Smooth muscle cell (in vitro differentiated cells): Measurements from ENCODE around the gene FRRS1. TPM values are rescaled to one million over a fixed set of nuclear protein-coding genes. Genes with fewer than 3 reads are reported as not detected.

Experiments
- DNase-seq: peaks from one replicate; lab custom pipeline; 2025; ENCODE audit not compliant: unreplicated experiment; lab: John Stamatoyannopoulos, UW
- H2AFZ ChIP-seq: fragments of 200-600 bp; sonication (generic); 2 replicates; pipeline ENCODE4 v1.6.0; 2016; ENCODE audit warnings: antibody characterized with exemption, low read depth, mild to moderate bottlenecking
- H3F3A ChIP-seq: fragments of 200-600 bp; sonication (generic); 2 replicates; pipeline ENCODE4 v1.6.0; 2017; ENCODE audit warnings: antibody characterized with exemption, low read depth
- H3K27ac ChIP-seq: fragments of 200-600 bp; sonication (generic); 2 replicates; pipeline ENCODE4 v1.5.1; 2016; ENCODE audit warnings: low read depth, mild to moderate bottlenecking
- H3K27me3 ChIP-seq: fragments of 200-600 bp; sonication (generic); 2 replicates; pipeline ENCODE4 v1.6.1; 2016; ENCODE audit warnings: low read depth, mild to moderate bottlenecking
- H3K36me3 ChIP-seq: fragments of 200-600 bp; sonication (generic); 2 replicates; pipeline ENCODE4 v1.5.1; 2016; ENCODE audit warnings: low read depth
- H3K4me1 ChIP-seq: fragments of 200-600 bp; sonication (generic); 2 replicates; pipeline ENCODE4 v1.5.1; 2016; ENCODE audit warnings: low read depth
- H3K4me2 ChIP-seq: fragments of 200-600 bp; sonication (generic); 2 replicates; pipeline ENCODE4 v1.6.0; 2016; ENCODE audit warnings: mild to moderate bottlenecking
- H3K4me3 ChIP-seq: fragments of 200-600 bp; sonication (generic); 2 replicates; pipeline ENCODE4 v1.5.1; 2016; ENCODE audit warnings: mild to moderate bottlenecking
- H3K79me2 ChIP-seq: fragments of 200-600 bp; sonication (generic); 2 replicates; pipeline ENCODE4 v1.6.0; 2016; ENCODE audit warnings: low read depth, mild to moderate bottlenecking
- H3K9ac ChIP-seq: fragments of 200-600 bp; sonication (generic); 2 replicates; pipeline ENCODE4 v1.6.0; 2016; ENCODE audit warnings: low read depth
- H3K9me3 ChIP-seq: fragments of 200-600 bp; sonication (generic); replicated peaks from 2 replicates; pipeline ENCODE4 v1.5.1; 2016; ENCODE audit warnings: low read depth
- H4K20me1 ChIP-seq: fragments of 200-600 bp; sonication (generic); 2 replicates; pipeline ENCODE4 v1.6.0; 2016; ENCODE audit warnings: low read depth
- WGBS: methylation state at CpG from one replicate; pipeline ENCODE4 v1.1.7; 2016; ENCODE audit warnings: low lambda C conversion rate; 5-methylcytosine and 5-hydroxymethylcytosine counted together
- polyA plus RNA-seq: library from polyadenylated mRNA; unstranded; fragments of >200 nt; fragmentation: Nextera tagmentation; extraction: Ambion mirVana; gene quantifications from 2 replicates; pipeline ENCODE4 v1.2.1, GENCODE V29; 2016
- total RNA-seq: library from RNA; depleted of rRNA; stranded (reverse); fragments of >200 nt; gene quantifications from 2 replicates; pipeline ENCODE4 v1.2.3, GENCODE V29; 2014
- TF ChIP-seq, protein P1 (sequence below): fragments of 200-600 bp; sonication (generic); IDR thresholded peaks from 2 replicates; pipeline ENCODE4 v1.5.1; 2017; ENCODE audit warnings: borderline replicate concordance, mild to moderate bottlenecking, antibody characterized with exemption; ENCODE audit not compliant: insufficient read depth, poor library complexity, severe bottlenecking

Gene FRRS1
- total and polyA plus RNA-seq, 2 experiments from 2014 or later = 0.79 to 17.0 TPM

DNA sequence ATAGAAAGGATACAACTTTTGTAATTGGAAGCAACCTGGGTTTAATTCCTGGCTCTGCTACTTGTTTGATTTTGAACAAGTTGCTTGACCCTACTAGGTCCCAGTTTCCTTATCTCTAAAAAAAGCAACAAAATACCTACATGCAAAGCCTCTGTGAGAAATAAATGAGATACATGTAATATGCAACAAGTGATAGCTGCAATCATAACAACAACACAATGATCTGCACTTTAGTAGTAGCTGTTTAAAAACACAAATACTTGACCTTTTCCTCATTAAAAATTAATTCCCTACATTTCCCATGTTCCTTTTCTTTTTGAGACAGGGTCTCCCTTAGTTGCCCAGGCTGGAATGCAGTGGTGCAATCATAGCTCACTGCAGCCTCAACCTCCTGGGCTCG is 40.0 kb downstream of the FRRS1 start:
- 100% methylated on average over 1 of the region's 1 CpG for whole genome bisulfite sequencing
- TF ChIP-seq, protein P1, sequence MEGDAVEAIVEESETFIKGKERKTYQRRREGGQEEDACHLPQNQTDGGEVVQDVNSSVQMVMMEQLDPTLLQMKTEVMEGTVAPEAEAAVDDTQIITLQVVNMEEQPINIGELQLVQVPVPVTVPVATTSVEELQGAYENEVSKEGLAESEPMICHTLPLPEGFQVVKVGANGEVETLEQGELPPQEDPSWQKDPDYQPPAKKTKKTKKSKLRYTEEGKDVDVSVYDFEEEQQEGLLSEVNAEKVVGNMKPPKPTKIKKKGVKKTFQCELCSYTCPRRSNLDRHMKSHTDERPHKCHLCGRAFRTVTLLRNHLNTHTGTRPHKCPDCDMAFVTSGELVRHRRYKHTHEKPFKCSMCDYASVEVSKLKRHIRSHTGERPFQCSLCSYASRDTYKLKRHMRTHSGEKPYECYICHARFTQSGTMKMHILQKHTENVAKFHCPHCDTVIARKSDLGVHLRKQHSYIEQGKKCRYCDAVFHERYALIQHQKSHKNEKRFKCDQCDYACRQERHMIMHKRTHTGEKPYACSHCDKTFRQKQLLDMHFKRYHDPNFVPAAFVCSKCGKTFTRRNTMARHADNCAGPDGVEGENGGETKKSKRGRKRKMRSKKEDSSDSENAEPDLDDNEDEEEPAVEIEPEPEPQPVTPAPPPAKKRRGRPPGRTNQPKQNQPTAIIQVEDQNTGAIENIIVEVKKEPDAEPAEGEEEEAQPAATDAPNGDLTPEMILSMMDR = no peak
- Histone ChIP-seq H3K4me2 (no peak overlapping the region), H3K9me3 (no peaks in the 10 kb centered on the region), H3K27ac (no peak overlapping the region), H3K9ac (no peak overlapping the region), H3K79me2 (no peaks in the 10 kb centered on the region), H3K4me1 (no peaks in the 10 kb centered on the region), H3K36me3 (no peaks in the 10 kb centered on the region), H2AFZ (no peak overlapping the region), H3K4me3 (no peak overlapping the region), H4K20me1 (no peaks in the 10 kb centered on the region), H3K27me3 (no peaks in the 10 kb centered on the region), H3F3A (no peaks in the 10 kb centered on the region)
- DNase-seq = no peak

DNA sequence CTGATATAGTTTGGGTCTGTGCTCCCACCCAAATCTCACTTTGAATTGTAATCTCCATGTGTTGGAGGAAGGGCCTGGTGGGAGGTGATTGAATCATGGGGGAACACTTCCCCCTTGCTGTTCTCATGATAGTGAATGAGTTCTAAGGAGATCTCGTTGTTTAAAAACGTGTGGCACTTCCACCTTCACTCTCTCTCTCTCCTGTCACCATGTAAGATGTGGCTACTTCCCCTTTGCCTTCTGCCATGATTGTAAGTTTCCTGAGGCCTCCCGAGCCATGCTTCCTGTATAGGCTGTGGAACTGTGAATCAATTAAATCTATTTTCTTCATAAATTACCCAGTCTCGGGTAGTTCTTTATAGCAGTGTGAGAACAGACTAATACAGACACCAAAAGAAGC is 40.4 kb downstream of the FRRS1 start:
- no peak overlapping the region for H2AFZ ChIP-seq
- WGBS = 77% methylated on average over 4 of the region's 4 CpGs
- TF ChIP-seq, protein P1 = no peak
- no peaks in the 10 kb centered on the region for H3K4me1 ChIP-seq
- no peaks in the 10 kb centered on the region for H3K27me3 ChIP-seq
- H3F3A ChIP-seq = no peaks in the 10 kb centered on the region
- no peak overlapping the region for H3K4me3 ChIP-seq
- H3K79me2 ChIP-seq = no peaks in the 10 kb centered on the region
- H4K20me1 ChIP-seq = no peaks in the 10 kb centered on the region
- DNase-seq = no peak
- no peak overlapping the region for H3K4me2 ChIP-seq
- H3K9me3 ChIP-seq = no peaks in the 10 kb centered on the region
- H3K9ac ChIP-seq = no peak overlapping the region
- no peaks in the 10 kb centered on the region for H3K36me3 ChIP-seq
- no peak overlapping the region for H3K27ac ChIP-seq

DNA sequence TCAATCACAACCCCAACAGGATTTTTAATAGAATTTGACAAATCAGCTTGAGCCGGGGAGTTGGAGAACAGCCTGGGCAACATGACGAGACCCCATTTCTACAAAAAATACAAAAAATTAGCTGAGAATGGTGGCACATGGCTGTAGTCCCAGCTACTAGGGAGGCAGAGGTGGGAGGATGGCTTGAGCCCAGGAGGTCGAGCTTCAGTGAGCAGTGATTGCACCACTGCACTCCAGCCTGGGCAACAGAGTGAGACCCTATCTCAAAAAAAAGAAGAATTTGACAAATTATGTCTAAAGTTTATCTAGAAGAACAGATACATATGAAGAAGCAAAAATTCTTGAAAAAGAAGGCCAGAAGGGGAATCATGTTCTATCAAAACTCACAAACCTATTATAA is 43.2 kb downstream of the FRRS1 start:
- WGBS = 93% methylated on average over 3 of the region's 3 CpGs
- Histone ChIP-seq H3K9ac (no peak overlapping the region), H3K4me1 (no peaks in the 10 kb centered on the region), H3K27ac (no peak overlapping the region), H3F3A (no peaks in the 10 kb centered on the region), H3K9me3 (no peaks in the 10 kb centered on the region), H2AFZ (no peak overlapping the region), H4K20me1 (no peaks in the 10 kb centered on the region), H3K79me2 (no peaks in the 10 kb centered on the region), H3K27me3 (no peaks in the 10 kb centered on the region), H3K36me3 (no peaks in the 10 kb centered on the region), H3K4me3 (no peak overlapping the region), H3K4me2 (no peak overlapping the region)
- DNase-seq = no peak
- TF ChIP-seq, protein P1 = no peak

DNA sequence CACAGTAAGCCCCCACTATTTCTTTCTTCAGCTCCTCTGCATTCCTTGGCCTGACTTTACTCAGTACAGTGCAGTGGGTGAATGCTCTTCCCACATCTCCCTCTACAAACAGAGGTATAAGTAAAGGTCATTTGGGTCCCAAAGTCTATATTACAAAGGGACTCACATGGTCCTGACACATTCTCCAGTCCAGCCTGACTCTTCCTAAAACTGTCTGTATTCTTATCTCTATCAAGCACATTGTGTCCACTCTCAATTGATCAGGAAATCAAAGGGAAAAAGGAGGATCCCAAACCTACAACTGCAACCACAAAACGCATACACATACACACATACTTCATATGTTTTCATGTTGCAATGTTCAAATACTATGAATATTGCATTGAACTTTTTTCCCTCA is 49.4 kb downstream of the FRRS1 start:
- H3K36me3 ChIP-seq = no peaks in the 10 kb centered on the region
- WGBS = 100% methylated on average over 1 of the region's 1 CpG

More for the DNA sequence above, 49.4 kb downstream of the FRRS1 start:
- H3K4me1 ChIP-seq = no peaks in the 10 kb centered on the region
- no peaks in the 10 kb centered on the region for H3K79me2 ChIP-seq
- H3F3A ChIP-seq = no peaks in the 10 kb centered on the region
- no peak for DNase-seq
- H2AFZ ChIP-seq = no peak overlapping the region
- H3K27me3 ChIP-seq = no peaks in the 10 kb centered on the region
- H3K9me3 ChIP-seq = no peaks in the 10 kb centered on the region
- H3K9ac ChIP-seq = no peak overlapping the region
- no peak overlapping the region for H3K27ac ChIP-seq
- no peak overlapping the region for H3K4me2 ChIP-seq
- H3K4me3 ChIP-seq = no peak overlapping the region
- TF ChIP-seq, protein P1 = no peak
- no peaks in the 10 kb centered on the region for H4K20me1 ChIP-seq
